ENCODE data around the gene CTBP2. TPM values are rescaled to one million over a fixed set of nuclear protein-coding genes. Genes with fewer than 3 reads are reported as not detected.
"Not testable (repeated sequence)": the region's sequence is repeated elsewhere in the genome, so short reads cannot be mapped to it uniquely, and the experiment has no call there.

Gene CTBP2
- total RNA-seq, 1 donor from 2014 or later, result 57.7 TPM

GRCh38 chr10:124992462-124993344, 167.7 kb downstream of the CTBP2 start:
- Histone ChIP-seq H3K4me1 (peaks cover under 1 to 22% of the 10 kb centered on the region in 2 donors), H3K4me3 (no peak overlapping the region), H3K27me3 (no peaks in the 10 kb centered on the region), H3K9me3 (no peaks in the 10 kb centered on the region), H3K27ac (peak overlapping the region; percentile 2 to 35), H3K36me3 (peaks cover 71 to 87% of the 10 kb centered on the region in 2 donors)
- intact Hi-C loops (cut with DNase I), result loop anchor here (1.0 to 2.0 kb wide), 2 partner anchors 38 to 69 kb away; no protein-coding TSS in a partner anchor
- TF ChIP-seq, protein P1, sequence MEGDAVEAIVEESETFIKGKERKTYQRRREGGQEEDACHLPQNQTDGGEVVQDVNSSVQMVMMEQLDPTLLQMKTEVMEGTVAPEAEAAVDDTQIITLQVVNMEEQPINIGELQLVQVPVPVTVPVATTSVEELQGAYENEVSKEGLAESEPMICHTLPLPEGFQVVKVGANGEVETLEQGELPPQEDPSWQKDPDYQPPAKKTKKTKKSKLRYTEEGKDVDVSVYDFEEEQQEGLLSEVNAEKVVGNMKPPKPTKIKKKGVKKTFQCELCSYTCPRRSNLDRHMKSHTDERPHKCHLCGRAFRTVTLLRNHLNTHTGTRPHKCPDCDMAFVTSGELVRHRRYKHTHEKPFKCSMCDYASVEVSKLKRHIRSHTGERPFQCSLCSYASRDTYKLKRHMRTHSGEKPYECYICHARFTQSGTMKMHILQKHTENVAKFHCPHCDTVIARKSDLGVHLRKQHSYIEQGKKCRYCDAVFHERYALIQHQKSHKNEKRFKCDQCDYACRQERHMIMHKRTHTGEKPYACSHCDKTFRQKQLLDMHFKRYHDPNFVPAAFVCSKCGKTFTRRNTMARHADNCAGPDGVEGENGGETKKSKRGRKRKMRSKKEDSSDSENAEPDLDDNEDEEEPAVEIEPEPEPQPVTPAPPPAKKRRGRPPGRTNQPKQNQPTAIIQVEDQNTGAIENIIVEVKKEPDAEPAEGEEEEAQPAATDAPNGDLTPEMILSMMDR (IDR thresholded peaks at IDR 0.05), result peak; percentile 79 to 85 (median 80)
- DNase-seq (ENCODE audit: low spot score in 2 of 2), result peak in 1 of 2 donors; percentile 87

DNA sequence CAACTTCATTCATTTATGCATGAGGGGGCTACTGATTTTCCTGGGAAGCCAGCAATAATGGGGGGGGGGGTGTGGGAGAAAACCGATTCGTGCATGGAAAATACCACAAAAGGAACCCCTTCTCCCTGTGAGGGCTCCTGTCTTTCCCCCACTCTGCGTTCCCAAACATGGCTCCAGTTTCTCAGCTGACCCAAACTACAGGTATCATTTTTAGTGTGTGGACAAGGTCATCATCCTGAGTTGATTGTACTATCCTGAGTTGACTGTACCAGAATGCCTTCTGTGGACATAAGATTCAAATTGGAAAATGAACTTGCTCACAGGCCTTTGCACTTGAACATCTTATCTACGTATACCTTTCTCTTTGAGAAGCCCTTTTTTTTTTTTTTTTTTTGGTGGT, 168.5 kb downstream of the CTBP2 start:
- TF ChIP-seq, protein P1 (IDR thresholded peaks at IDR 0.05), result no peak
- Histone ChIP-seq H3K36me3 (peaks cover 70 to 79% of the 10 kb centered on the region in 2 donors), H3K9me3 (no peaks in the 10 kb centered on the region), H3K27me3 (no peaks in the 10 kb centered on the region), H3K27ac (peak overlapping the region in 1 of 2 donors; percentile 27), H3K4me1 (peaks cover 0 to 18% of the 10 kb centered on the region in 2 donors), H3K4me3 (no peak overlapping the region)
- intact Hi-C loops (cut with DNase I), result loop anchor here (1.0 to 2.0 kb wide), 2 partner anchors 39 to 69 kb away; no protein-coding TSS in a partner anchor
- no peak for DNase-seq (ENCODE audit: low spot score in 2 of 2)

DNA sequence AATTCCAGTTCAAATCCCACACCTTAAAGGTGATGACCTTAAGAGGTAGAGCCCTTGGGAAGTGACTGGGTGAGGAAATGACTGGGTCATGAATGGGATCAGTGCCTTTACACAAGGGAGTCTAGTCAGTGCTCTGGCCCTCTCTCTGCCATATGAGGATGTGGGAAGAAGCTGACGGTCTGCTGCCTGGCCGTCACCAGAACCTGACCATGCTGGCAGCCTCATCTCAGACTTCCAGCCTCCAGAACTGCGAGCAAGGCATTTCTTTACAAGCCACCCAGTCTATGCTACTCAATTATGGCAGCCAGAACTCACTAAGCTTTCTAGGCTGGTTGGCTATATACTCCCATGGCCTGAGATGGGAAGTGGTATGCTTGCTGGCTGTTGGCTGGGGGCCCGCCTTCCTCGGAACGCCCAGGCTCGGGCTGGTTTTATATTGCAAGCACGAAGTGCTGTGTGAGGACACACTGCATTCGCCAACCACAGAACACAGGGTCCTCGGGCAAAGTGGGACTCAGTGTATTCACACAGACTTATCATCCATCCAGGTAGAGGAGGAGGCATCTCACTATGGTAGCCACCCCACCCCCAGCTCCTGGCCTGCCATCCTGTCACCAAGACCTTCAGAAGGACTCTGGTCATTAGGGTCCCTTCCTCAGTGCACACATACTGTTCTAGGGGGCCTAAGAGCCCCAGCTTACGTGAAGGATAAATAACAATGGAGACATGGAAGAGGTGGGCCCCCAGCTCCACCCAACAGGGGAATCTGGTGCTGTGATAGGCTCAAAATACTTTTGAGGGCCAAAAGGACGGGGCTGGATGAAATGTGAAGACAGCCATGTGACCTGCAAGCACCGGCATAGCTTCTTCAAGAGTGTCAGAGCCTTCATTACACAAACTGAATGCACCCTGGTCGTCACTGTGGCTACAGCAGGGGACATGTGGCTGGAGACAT, 169.4 kb downstream of the CTBP2 start:
- no peak overlapping the region for H3K4me3 ChIP-seq
- peak overlapping the region; percentile 45 to 69 for H3K27ac ChIP-seq
- intact Hi-C loops (cut with DNase I), result no loop called here
- peaks cover 69 to 76% of the 10 kb centered on the region in 2 donors for H3K36me3 ChIP-seq
- H3K27me3 ChIP-seq, result no peaks in the 10 kb centered on the region
- H3K9me3 ChIP-seq, result no peaks in the 10 kb centered on the region
- TF ChIP-seq, protein P1 (IDR thresholded peaks at IDR 0.05), result no peak
- DNase-seq (ENCODE audit: low spot score in 2 of 2), result no peak
- peaks cover 0 to 18% of the 10 kb centered on the region in 2 donors for H3K4me1 ChIP-seq

DNA sequence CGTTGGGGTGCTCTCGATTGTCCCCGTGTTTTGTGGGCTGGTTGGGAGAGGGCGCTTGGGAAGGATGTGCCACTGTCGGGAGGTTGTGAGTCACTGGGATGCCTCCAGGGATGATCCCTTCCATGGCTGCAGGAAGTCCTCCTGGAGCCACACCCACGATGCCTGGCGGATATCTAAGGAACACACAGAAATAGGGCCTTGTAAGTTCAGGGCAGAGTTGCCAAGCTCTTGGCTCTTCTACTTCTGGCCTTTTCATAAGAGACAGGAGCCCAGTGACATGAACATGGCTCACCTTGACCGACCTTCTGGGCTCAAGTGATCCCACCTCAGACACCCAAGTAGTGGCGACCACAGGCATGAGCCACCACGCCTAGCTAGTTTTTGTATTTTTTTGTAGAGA, 170.8 kb downstream of the CTBP2 start:
- no peak for DNase-seq (ENCODE audit: low spot score in 2 of 2)
- peaks cover 71 to 78% of the 10 kb centered on the region in 2 donors for H3K36me3 ChIP-seq
- TF ChIP-seq, protein P1 (IDR thresholded peaks at IDR 0.05), result no peak

DNA sequence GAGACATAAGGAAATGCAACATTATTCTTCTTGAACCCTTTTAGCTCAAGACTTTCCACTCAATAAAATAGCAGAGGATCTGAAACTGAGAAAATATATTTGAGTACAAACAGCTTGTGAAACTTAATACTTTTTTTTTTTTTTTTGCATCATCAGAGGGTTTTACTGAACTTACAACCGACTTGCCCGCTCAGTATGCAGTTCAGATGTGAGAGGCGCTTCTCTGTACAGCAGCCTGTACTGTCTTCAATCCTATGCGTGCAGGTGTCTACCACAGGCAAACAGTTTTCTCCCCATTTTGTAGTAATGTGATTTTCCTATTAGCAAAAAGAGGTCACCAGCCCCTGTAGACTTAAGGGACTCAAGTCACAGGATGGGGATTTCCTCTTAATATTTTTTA, 171.6 kb downstream of the CTBP2 start:
- H3K4me3 ChIP-seq; H3K9me3 ChIP-seq; DNase-seq (ENCODE audit: low spot score in 2 of 2); intact Hi-C loops (cut with DNase I); H3K27ac ChIP-seq; H3K27me3 ChIP-seq: not testable (repeated sequence)
- peaks cover 0 to 20% of the 10 kb centered on the region in 2 donors for H3K4me1 ChIP-seq
- peaks cover 69 to 78% of the 10 kb centered on the region in 2 donors for H3K36me3 ChIP-seq

More for the DNA sequence above, 170.8 kb downstream of the CTBP2 start:
- Histone ChIP-seq H3K9me3 (no peaks in the 10 kb centered on the region), H3K27ac (peak overlapping the region; percentile 44 to 69), H3K4me1 (peaks cover 0 to 18% of the 10 kb centered on the region in 2 donors), H3K4me3 (no peak overlapping the region), H3K27me3 (no peaks in the 10 kb centered on the region)
- intact Hi-C loops (cut with DNase I), result no loop called here

Data from ascending aorta (tissue), 2 donors.